ENCODE data around the gene CDC14B.

CDC14B gene

GRCh38 chr9:96665789-96666188 lies 46.1 kb upstream of the CDC14B start:
- H4K91ac ChIP-seq (ENCODE audit: low read depth, low read length): no peak overlapping the region
- H3K4me3 ChIP-seq (ENCODE audit: low read depth, low read length): no peak overlapping the region
- H2AFZ ChIP-seq (ENCODE audit: insufficient read depth, low read length, poor library complexity): no peak overlapping the region
- no peak for DNase-seq
- H3K9ac ChIP-seq (ENCODE audit: low read length): no peak overlapping the region
- H3K4me1 ChIP-seq (ENCODE audit: control insufficient read depth in 1 of 2, insufficient read depth in 2 of 2, low read length in 2 of 2): peaks cover 3 to 5% of the 10 kb centered on the region in 2 experiments
- no peak overlapping the region for H3K23ac ChIP-seq (ENCODE audit: low read length)
- no peaks in the 10 kb centered on the region for H3K79me2 ChIP-seq (ENCODE audit: control insufficient read depth, insufficient read depth, low read length, poor library complexity)
- no peak overlapping the region for H2BK5ac ChIP-seq (ENCODE audit: low read depth, low read length, poor library complexity)
- no peak overlapping the region for H3K4me2 ChIP-seq (ENCODE audit: low read length)
- H2BK12ac ChIP-seq (ENCODE audit: low read length): no peak overlapping the region
- no peaks in the 10 kb centered on the region for H3K79me1 ChIP-seq (ENCODE audit: low read length)
- H3K27me3 ChIP-seq (ENCODE audit: insufficient read depth, low read length): no peaks in the 10 kb centered on the region
- no peaks in the 10 kb centered on the region for H3K36me3 ChIP-seq (ENCODE audit: control insufficient read depth in 1 of 2, insufficient read depth in 2 of 2, low read length in 2 of 2)
- no peak overlapping the region for H3K4ac ChIP-seq (ENCODE audit: low read depth, low read length)
- no peak overlapping the region for H3K18ac ChIP-seq (ENCODE audit: low read length)
- H4K8ac ChIP-seq (ENCODE audit: low read depth, low read length): no peak overlapping the region
- H3K27ac ChIP-seq (ENCODE audit: low read depth, low read length): no peak overlapping the region
- H3K9me3 ChIP-seq (ENCODE audit: insufficient read depth, low read depth, low read length): no peaks in the 10 kb centered on the region
- H4K12ac ChIP-seq (ENCODE audit: low read depth, low read length): no peak overlapping the region
- H2AK5ac ChIP-seq (ENCODE audit: low read length): no peak overlapping the region
- H3K14ac ChIP-seq (ENCODE audit: low read length): no peak overlapping the region
- no peak overlapping the region for H2BK120ac ChIP-seq (ENCODE audit: insufficient read depth, low read length, poor library complexity)
- WGBS (ENCODE audit: extremely low coverage, insufficient coverage, insufficient read length): no CpG with 5 or more reads among the region's 6 CpGs

- Histone ChIP-seq H3K79me2 (ENCODE audit: control insufficient read depth, insufficient read depth, low read length, poor library complexity) (no peaks in the 10 kb centered on the region), H2BK5ac (ENCODE audit: low read depth, low read length, poor library complexity) (no peak overlapping the region), H2BK120ac (ENCODE audit: insufficient read depth, low read length, poor library complexity) (no peak overlapping the region), H3K4me2 (ENCODE audit: low read length) (no peak overlapping the region), H3K4me3 (ENCODE audit: low read depth, low read length) (no peak overlapping the region), H3K79me1 (ENCODE audit: low read length) (no peaks in the 10 kb centered on the region), H2AK5ac (ENCODE audit: low read length) (no peak overlapping the region), H2BK12ac (ENCODE audit: low read length) (no peak overlapping the region), H3K14ac (ENCODE audit: low read length) (no peak overlapping the region), H3K27ac (ENCODE audit: low read depth, low read length) (no peak overlapping the region), H4K8ac (ENCODE audit: low read depth, low read length) (no peak overlapping the region), H3K4ac (ENCODE audit: low read depth, low read length) (no peak overlapping the region), H3K9me3 (ENCODE audit: insufficient read depth, low read depth, low read length) (no peaks in the 10 kb centered on the region), H4K12ac (ENCODE audit: low read depth, low read length) (no peak overlapping the region), H3K4me1 (ENCODE audit: control insufficient read depth in 1 of 2, insufficient read depth in 2 of 2, low read length in 2 of 2) (peaks cover 3 to 7% of the 10 kb centered on the region in 2 experiments), H3K36me3 (ENCODE audit: control insufficient read depth in 1 of 2, insufficient read depth in 2 of 2, low read length in 2 of 2) (no peaks in the 10 kb centered on the region), H3K23ac (ENCODE audit: low read length) (no peak overlapping the region), H3K9ac (ENCODE audit: low read length) (no peak overlapping the region), H3K27me3 (ENCODE audit: insufficient read depth, low read length) (no peaks in the 10 kb centered on the region), H3K18ac (ENCODE audit: low read length) (no peak overlapping the region), H4K91ac (ENCODE audit: low read depth, low read length) (no peak overlapping the region), H2AFZ (ENCODE audit: insufficient read depth, low read length, poor library complexity) (no peak overlapping the region)
- no CpG with 5 or more reads among the region's 20 CpGs for WGBS (ENCODE audit: extremely low coverage, insufficient coverage, insufficient read length)
- peak in 1 of 2 donors; percentile 12 for DNase-seq
Measured at GRCh38 chr9:96663506-96664120, 44.0 kb upstream of the CDC14B start.

GRCh38 chr9:96661711-96662110 lies 42.1 kb upstream of the CDC14B start:
- H3K9ac ChIP-seq (ENCODE audit: low read length): no peak overlapping the region
- H4K12ac ChIP-seq (ENCODE audit: low read depth, low read length): no peak overlapping the region
- H3K36me3 ChIP-seq (ENCODE audit: control insufficient read depth in 1 of 2, insufficient read depth in 2 of 2, low read length in 2 of 2): no peaks in the 10 kb centered on the region
- no peaks in the 10 kb centered on the region for H3K9me3 ChIP-seq (ENCODE audit: insufficient read depth, low read depth, low read length)
- DNase-seq: peak; percentile 32 to 69
- H3K79me1 ChIP-seq (ENCODE audit: low read length): no peaks in the 10 kb centered on the region
- no peaks in the 10 kb centered on the region for H3K27me3 ChIP-seq (ENCODE audit: insufficient read depth, low read length)
- H3K4ac ChIP-seq (ENCODE audit: low read depth, low read length): no peak overlapping the region
- H3K79me2 ChIP-seq (ENCODE audit: control insufficient read depth, insufficient read depth, low read length, poor library complexity): no peaks in the 10 kb centered on the region
- H2BK5ac ChIP-seq (ENCODE audit: low read depth, low read length, poor library complexity): no peak overlapping the region
- H3K27ac ChIP-seq (ENCODE audit: low read depth, low read length): no peak overlapping the region
- peaks cover 3 to 7% of the 10 kb centered on the region in 2 experiments for H3K4me1 ChIP-seq (ENCODE audit: control insufficient read depth in 1 of 2, insufficient read depth in 2 of 2, low read length in 2 of 2)
- no CpG with 5 or more reads among the region's 4 CpGs for WGBS (ENCODE audit: extremely low coverage, insufficient coverage, insufficient read length)
- no peak overlapping the region for H2AK5ac ChIP-seq (ENCODE audit: low read length)
- H4K91ac ChIP-seq (ENCODE audit: low read depth, low read length): no peak overlapping the region
- no peak overlapping the region for H2BK12ac ChIP-seq (ENCODE audit: low read length)
- no peak overlapping the region for H2AFZ ChIP-seq (ENCODE audit: insufficient read depth, low read length, poor library complexity)
- H3K14ac ChIP-seq (ENCODE audit: low read length): no peak overlapping the region
- H4K8ac ChIP-seq (ENCODE audit: low read depth, low read length): no peak overlapping the region
- no peak overlapping the region for H3K4me3 ChIP-seq (ENCODE audit: low read depth, low read length)
- no peak overlapping the region for H3K4me2 ChIP-seq (ENCODE audit: low read length)
- no peak overlapping the region for H3K23ac ChIP-seq (ENCODE audit: low read length)
- H2BK120ac ChIP-seq (ENCODE audit: insufficient read depth, low read length, poor library complexity): no peak overlapping the region
- H3K18ac ChIP-seq (ENCODE audit: low read length): no peak overlapping the region

GRCh38 chr9:96660692-96661248 lies 41.1 kb upstream of the CDC14B start:
- Histone ChIP-seq H3K4me1 (ENCODE audit: control insufficient read depth in 1 of 2, insufficient read depth in 2 of 2, low read length in 2 of 2) (peaks cover 3 to 7% of the 10 kb centered on the region in 2 experiments), H4K91ac (ENCODE audit: low read depth, low read length) (no peak overlapping the region), H2BK120ac (ENCODE audit: insufficient read depth, low read length, poor library complexity) (no peak overlapping the region), H3K4me3 (ENCODE audit: low read depth, low read length) (no peak overlapping the region), H3K4ac (ENCODE audit: low read depth, low read length) (no peak overlapping the region), H3K27ac (ENCODE audit: low read depth, low read length) (no peak overlapping the region), H2BK5ac (ENCODE audit: low read depth, low read length, poor library complexity) (no peak overlapping the region), H4K12ac (ENCODE audit: low read depth, low read length) (no peak overlapping the region), H3K14ac (ENCODE audit: low read length) (no peak overlapping the region), H3K36me3 (ENCODE audit: control insufficient read depth in 1 of 2, insufficient read depth in 2 of 2, low read length in 2 of 2) (no peaks in the 10 kb centered on the region), H3K79me1 (ENCODE audit: low read length) (no peaks in the 10 kb centered on the region), H3K79me2 (ENCODE audit: control insufficient read depth, insufficient read depth, low read length, poor library complexity) (no peaks in the 10 kb centered on the region), H3K23ac (ENCODE audit: low read length) (no peak overlapping the region), H2BK12ac (ENCODE audit: low read length) (no peak overlapping the region), H4K8ac (ENCODE audit: low read depth, low read length) (no peak overlapping the region), H3K9ac (ENCODE audit: low read length) (no peak overlapping the region), H3K18ac (ENCODE audit: low read length) (no peak overlapping the region), H3K4me2 (ENCODE audit: low read length) (no peak overlapping the region), H3K9me3 (ENCODE audit: insufficient read depth, low read depth, low read length) (no peaks in the 10 kb centered on the region), H3K27me3 (ENCODE audit: insufficient read depth, low read length) (no peaks in the 10 kb centered on the region), H2AK5ac (ENCODE audit: low read length) (no peak overlapping the region), H2AFZ (ENCODE audit: insufficient read depth, low read length, poor library complexity) (no peak overlapping the region)
- no CpG with 5 or more reads among the region's 7 CpGs for WGBS (ENCODE audit: extremely low coverage, insufficient coverage, insufficient read length)
- DNase-seq: no peak
